Erythroblast (primary cell): ENCODE results near the gene SELENON.
A peak's percentile ranks its signal among the peaks of the same experiment; 100 is the strongest.
"Not testable (repeated sequence)": the region's sequence is repeated elsewhere in the genome, so short reads cannot be mapped to it uniquely, and the experiment has no call there.

Experiments used
- DNase-seq, 2 experiments: peaks; one replicate each; lab custom pipeline; 2025; lab: John Stamatoyannopoulos, UW
- GATA1 ChIP-seq: IDR thresholded peaks from 2 replicates; pipeline ENCODE4 v1.6.1; 2011; ENCODE audit warnings: low read depth, mild to moderate bottlenecking, control low read depth, low read length, moderate library complexity
- POLR2A ChIP-seq: IDR thresholded peaks from 2 replicates; pipeline ENCODE4 v1.6.1; 2011; ENCODE audit warnings: mild to moderate bottlenecking, low read length

SELENON gene

GRCh38 chr1:25828491-25828890 lies 28.5 kb downstream of the SELENON start:
- DNase-seq, result no peak
- no peak for TF ChIP-seq GATA1
- TF ChIP-seq POLR2A, result no peak

GRCh38 chr1:25829046-25829445 lies 29.1 kb downstream of the SELENON start:
- DNase-seq, result no peak
- no peak for TF ChIP-seq POLR2A

DNA sequence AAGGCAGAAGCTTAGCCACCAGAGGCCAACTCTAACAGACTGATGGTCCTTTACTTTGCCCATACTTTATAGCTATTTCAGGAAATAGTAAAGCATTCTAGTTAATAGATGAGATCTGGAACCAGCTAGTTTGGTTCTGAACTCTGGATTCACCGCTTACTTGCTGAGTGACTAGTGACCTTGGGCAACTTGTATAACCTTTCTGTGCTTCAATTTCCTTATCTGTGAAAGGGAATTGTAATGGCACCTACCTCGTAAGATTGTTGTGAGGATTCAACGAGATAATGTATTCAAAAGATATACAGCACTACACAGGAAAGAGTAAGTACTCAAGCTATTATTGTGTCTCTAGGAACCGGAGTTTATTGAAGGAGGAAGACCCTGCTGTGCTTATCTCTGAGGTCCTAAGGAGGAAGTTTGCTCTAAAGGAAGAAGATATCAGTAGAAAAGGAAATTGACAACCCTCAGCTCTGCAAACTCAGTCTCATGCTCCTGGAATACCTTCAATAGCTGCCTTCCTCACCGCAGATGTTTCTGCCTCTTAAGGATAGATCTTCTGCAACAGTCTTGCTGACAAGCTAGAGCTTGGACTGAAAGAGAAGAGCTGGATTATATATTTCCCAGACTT lies 31.7 kb downstream of the SELENON start:
- TF ChIP-seq GATA1 (no peak), POLR2A (no peak)
- no peak for DNase-seq

- DNase-seq, result peak in 1 of 2 experiments; percentile 14
- no peak for TF ChIP-seq POLR2A
- TF ChIP-seq GATA1, result no peak
Measured at GRCh38 chr1:25832336-25833037, 32.5 kb downstream of the SELENON start.

DNA sequence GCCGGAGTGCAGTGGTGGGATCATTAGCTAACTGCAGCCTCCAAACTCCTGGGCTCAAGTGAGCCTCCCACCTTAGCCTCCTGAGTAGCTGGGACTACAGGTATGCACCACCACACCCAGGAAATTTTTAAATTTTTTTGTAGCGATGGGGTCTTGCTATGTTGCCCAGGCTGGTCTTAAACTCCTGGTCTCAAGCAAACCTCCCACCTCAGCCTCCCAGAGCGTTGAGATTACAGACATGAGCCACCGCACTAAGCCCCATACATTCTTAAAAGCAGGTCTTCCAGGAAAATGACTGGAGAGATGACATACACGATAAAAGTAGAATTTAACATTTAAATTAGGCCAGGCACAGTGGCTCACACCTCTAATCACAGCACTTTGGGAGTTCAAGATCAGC lies 33.2 kb downstream of the SELENON start:
- no peak for DNase-seq
- no peak for TF ChIP-seq GATA1
- TF ChIP-seq POLR2A, result no peak

DNA sequence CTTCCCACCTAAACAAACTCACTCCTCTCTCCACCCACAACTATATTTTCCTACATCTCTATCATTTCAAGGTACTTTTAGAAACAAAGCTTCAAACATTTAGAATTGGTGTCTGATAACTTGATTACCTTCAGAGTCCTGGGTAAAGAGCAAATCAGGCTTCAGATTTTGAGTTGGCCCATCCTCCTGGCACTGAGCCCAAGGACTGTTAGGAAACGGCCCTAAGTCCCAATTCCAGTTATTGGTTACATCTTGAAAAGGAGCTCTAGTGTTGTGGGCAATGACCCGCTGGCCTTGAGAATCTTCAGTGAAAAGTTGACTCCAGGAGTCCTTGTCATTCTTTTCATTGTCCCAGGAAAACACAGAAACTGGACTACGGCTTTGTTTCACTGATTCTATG lies 34.9 kb downstream of the SELENON start:
- no peak for TF ChIP-seq POLR2A
- no peak for TF ChIP-seq GATA1
- no peak for DNase-seq

- DNase-seq, result no peak
- no peak for TF ChIP-seq POLR2A
- TF ChIP-seq GATA1, result no peak
Measured at GRCh38 chr1:25836695-25837094, 36.7 kb downstream of the SELENON start.

GRCh38 chr1:25837262-25837875 lies 37.4 kb downstream of the SELENON start:
- TF ChIP-seq GATA1 (no peak), POLR2A (no peak)
- DNase-seq, result no peak

- DNase-seq, result not testable (repeated sequence)
Measured at GRCh38 chr1:25839808-25840207, 39.8 kb downstream of the SELENON start.

DNA sequence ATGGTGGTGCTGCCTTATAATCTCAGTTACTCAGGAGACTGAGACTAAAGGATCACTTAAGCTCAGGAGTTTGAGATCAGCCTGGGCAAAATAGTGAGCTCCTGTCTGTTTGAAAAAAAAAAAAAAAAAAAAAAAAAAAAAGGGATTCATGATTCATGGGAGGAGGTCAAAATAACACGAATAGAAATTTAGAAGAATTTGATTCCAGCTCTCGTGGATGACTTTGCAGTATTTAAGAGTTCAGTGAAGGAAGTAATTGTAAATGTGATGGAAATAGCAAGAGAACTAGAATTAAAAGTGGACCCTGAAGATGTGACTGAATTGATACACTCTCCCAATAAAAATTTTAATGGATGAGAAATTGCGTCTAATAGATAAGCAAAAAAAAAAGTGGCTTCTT lies 43.5 kb downstream of the SELENON start:
- no peak for TF ChIP-seq GATA1
- no peak for TF ChIP-seq POLR2A

GRCh38 chr1:25844536-25845337 lies 44.7 kb downstream of the SELENON start:
- no peak for TF ChIP-seq GATA1
- no peak for TF ChIP-seq POLR2A
- DNase-seq, result no peak

More for the DNA sequence above, 43.5 kb downstream of the SELENON start:
- DNase-seq, result no peak

- TF ChIP-seq POLR2A (no peak), GATA1 (no peak)
- DNase-seq, result no peak
Measured at GRCh38 chr1:25845664-25846063, 45.7 kb downstream of the SELENON start.

- no peak for TF ChIP-seq GATA1
- no peak for TF ChIP-seq POLR2A
- DNase-seq, result no peak
Measured at GRCh38 chr1:25847929-25848328, 47.9 kb downstream of the SELENON start.

- TF ChIP-seq GATA1, result no peak
- no peak for TF ChIP-seq POLR2A
- no peak for DNase-seq
Measured at GRCh38 chr1:25848531-25848930, 48.5 kb downstream of the SELENON start.
